Tibial nerve (tissue), 4 donors: Measurements from ENCODE around the gene MTG2. TPM values are rescaled to one million over a fixed set of nuclear protein-coding genes. Genes with fewer than 3 reads are reported as not detected.
A peak's percentile ranks its signal among the peaks of the same experiment; 100 is the strongest.

ENCODE experiments used
- DNase-seq, 2 donors: peaks; one replicate each; pipeline ENCODE4 v3.0.0-alpha.2; 2019; ENCODE audit warnings: low spot score in 2 of 2
- H3K27ac ChIP-seq, 4 donors: fragments of 200-600 bp; sonication (generic) in 3 of 4; one replicate each; pipeline ENCODE4 v1.5.1; 2017 to 2019; ENCODE audit warnings: mild to moderate bottlenecking in 1 of 4
- H3K27me3 ChIP-seq, 2 donors: fragments of 200-600 bp; sonication (generic) in 1 of 2; one replicate each; pipeline versions ENCODE4 v1.5.1 to v1.6.0; 2017 to 2019
- H3K36me3 ChIP-seq, 3 donors: fragments of 200-600 bp; sonication (generic); one replicate each; pipeline ENCODE4 v1.5.1; 2018 to 2019
- H3K4me1 ChIP-seq, 4 donors: fragments of 200-600 bp; sonication (generic) in 3 of 4; one replicate each; pipeline ENCODE4 v1.5.1; 2017 to 2019
- H3K4me3 ChIP-seq, 4 donors: fragments of 200-600 bp; sonication (generic) in 3 of 4; one replicate each; pipeline ENCODE4 v1.5.1; 2017 to 2019; ENCODE audit warnings: mild to moderate bottlenecking in 1 of 4, moderate library complexity in 1 of 4
- H3K9me3 ChIP-seq, 4 donors: fragments of 200-600 bp; sonication (generic) in 3 of 4; one replicate each; pipeline ENCODE4 v1.5.1; 2017 to 2019
- EP300 ChIP-seq, 2 donors: sonication (generic); formaldehyde crosslinking; IDR thresholded peaks; one replicate each; pipeline ENCODE4 v1.6.1; 2017; ENCODE audit warnings: antibody characterized with exemption in 2 of 2, mild to moderate bottlenecking in 1 of 2
- POLR2A ChIP-seq, 2 donors: fragments of 450-650 bp; IDR thresholded peaks; one replicate each; pipeline ENCODE4 v1.6.1; 2017; ENCODE audit warnings: antibody characterized with exemption in 2 of 2, mild to moderate bottlenecking in 2 of 2, moderate library complexity in 2 of 2
- WGBS, 2 donors: methylation state at CpG; one replicate each; pipeline ENCODE4 v1.1.5; 2018; 5-methylcytosine and 5-hydroxymethylcytosine counted together
- total RNA-seq, 4 donors: library from RNA; depleted of rRNA; stranded (reverse); fragments of >200 nt; gene quantifications; one replicate each; pipeline ENCODE4 v1.1.0, GENCODE V29; 2016
- TF ChIP-seq, protein P1 (sequence below), 5 experiments: fragments of 200-600 bp in 3 of 5; fragments of 450-650 bp in 2 of 5; sonication (generic) in 3 of 5; IDR thresholded peaks; one replicate each; pipeline ENCODE4 v1.5.1; 2016 to 2019; ENCODE audit warnings: antibody characterized with exemption in 5 of 5, mild to moderate bottlenecking in 3 of 5, moderate library complexity in 2 of 5

The MTG2 gene
- total RNA-seq, 4 donors from 2014 or later = 24.7 to 46.9 (median 41.6) TPM

DNA sequence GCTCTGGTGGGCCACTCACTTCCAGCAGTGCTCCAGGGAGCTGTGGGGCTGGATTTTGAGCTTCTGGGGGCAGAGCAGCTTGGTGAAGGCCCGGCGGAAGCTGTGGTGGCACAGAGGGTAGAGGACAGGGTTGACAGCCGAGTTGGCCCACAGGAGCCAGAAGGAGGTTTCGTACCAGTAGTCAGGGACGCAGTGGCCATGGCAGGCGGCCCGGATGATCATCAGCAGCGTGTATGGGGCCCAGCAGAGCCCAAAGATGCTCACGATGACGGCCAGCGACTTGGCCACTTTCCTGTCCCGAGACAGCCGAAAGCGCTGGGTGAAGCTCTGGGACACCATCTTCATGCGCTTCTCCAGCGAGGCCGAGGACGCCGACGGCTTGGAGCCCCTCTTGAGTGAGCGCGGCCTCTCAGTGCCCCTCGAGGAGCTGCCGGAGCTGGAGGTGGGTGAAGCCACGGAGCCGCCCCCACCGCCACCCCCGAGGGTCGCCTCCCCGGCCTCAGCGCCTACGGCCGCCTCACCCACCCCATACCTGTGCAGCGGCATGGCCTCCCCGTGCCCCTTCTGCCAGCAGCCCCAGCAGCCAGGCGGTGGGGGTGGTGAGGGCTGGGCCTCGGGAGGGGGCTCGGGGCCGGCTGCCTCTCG is 33.3 kb downstream of the MTG2 start:
- no peak for DNase-seq
- Histone ChIP-seq H3K4me3 (no peak overlapping the region), H3K4me1 (peaks cover 0 to 19% (median 4%) of the 10 kb centered on the region in 4 donors), H3K27ac (no peak overlapping the region), H3K9me3 (no peaks in the 10 kb centered on the region), H3K36me3 (no peaks in the 10 kb centered on the region), H3K27me3 (peaks cover 0 to 85% of the 10 kb centered on the region in 2 donors)
- TF ChIP-seq, protein P1, sequence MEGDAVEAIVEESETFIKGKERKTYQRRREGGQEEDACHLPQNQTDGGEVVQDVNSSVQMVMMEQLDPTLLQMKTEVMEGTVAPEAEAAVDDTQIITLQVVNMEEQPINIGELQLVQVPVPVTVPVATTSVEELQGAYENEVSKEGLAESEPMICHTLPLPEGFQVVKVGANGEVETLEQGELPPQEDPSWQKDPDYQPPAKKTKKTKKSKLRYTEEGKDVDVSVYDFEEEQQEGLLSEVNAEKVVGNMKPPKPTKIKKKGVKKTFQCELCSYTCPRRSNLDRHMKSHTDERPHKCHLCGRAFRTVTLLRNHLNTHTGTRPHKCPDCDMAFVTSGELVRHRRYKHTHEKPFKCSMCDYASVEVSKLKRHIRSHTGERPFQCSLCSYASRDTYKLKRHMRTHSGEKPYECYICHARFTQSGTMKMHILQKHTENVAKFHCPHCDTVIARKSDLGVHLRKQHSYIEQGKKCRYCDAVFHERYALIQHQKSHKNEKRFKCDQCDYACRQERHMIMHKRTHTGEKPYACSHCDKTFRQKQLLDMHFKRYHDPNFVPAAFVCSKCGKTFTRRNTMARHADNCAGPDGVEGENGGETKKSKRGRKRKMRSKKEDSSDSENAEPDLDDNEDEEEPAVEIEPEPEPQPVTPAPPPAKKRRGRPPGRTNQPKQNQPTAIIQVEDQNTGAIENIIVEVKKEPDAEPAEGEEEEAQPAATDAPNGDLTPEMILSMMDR (IDR thresholded peaks at IDR 0.05) = no peak
- no peak for TF ChIP-seq POLR2A (IDR thresholded peaks at IDR 0.05)
- TF ChIP-seq EP300 (IDR thresholded peaks at IDR 0.05) = no peak
- WGBS, 2 donors = 70 to 78% methylated on average over 25 to 29 of the region's 40 CpGs

DNA sequence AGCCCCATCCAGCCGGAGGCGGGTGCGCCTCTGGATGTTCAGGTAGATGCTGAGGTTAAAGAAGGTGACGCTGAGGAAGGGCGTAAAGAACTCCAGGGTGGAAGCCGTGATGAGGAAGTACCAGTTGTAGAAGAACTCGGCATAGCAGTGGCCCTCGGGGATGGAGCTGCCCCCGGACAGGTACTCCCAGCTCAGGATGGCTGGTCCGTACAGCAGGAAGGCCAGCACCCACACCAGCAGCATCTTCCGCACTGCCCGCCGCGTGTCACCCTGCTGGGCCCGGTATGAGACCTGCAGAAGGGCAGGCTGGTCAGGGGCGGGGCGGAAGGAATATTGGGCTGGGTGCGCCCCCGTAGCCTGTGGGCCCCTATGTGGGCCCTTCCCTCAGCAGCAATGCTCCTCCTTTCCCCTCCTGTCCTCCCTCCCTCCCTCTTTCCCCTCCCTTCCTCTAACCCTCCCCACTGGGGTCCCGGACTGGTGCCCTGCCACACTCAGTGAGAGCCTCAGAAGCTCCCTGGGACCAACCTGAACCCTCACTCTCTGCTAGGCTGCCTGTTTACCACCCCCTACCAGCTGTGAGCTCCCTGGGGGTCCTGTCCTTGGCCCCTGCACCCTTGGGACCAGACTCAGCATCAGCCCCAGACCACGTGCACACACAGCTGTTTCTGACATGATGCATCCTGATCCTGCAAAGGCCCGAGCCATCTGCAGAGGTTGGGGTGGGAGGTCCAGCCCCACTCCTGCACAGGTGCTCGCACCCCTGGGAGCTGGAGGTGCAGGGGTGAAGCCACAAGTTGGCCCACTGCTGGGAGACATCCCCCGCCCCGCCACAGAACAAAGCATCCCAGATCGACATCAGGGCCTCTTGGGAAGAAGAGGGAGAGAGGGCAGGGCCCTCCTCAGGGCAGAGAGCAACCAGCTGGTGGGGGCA is 34.1 kb downstream of the MTG2 start:
- Histone ChIP-seq H3K27ac (no peak overlapping the region), H3K36me3 (no peaks in the 10 kb centered on the region), H3K27me3 (peaks cover 0 to 85% of the 10 kb centered on the region in 2 donors), H3K4me3 (no peak overlapping the region), H3K9me3 (no peaks in the 10 kb centered on the region), H3K4me1 (peaks cover 0 to 19% (median 4%) of the 10 kb centered on the region in 4 donors)
- 70 to 74% methylated on average over 26 of the region's 26 CpGs for WGBS, 2 donors
- TF ChIP-seq EP300 (IDR thresholded peaks at IDR 0.05) = no peak
- no peak for DNase-seq

DNA sequence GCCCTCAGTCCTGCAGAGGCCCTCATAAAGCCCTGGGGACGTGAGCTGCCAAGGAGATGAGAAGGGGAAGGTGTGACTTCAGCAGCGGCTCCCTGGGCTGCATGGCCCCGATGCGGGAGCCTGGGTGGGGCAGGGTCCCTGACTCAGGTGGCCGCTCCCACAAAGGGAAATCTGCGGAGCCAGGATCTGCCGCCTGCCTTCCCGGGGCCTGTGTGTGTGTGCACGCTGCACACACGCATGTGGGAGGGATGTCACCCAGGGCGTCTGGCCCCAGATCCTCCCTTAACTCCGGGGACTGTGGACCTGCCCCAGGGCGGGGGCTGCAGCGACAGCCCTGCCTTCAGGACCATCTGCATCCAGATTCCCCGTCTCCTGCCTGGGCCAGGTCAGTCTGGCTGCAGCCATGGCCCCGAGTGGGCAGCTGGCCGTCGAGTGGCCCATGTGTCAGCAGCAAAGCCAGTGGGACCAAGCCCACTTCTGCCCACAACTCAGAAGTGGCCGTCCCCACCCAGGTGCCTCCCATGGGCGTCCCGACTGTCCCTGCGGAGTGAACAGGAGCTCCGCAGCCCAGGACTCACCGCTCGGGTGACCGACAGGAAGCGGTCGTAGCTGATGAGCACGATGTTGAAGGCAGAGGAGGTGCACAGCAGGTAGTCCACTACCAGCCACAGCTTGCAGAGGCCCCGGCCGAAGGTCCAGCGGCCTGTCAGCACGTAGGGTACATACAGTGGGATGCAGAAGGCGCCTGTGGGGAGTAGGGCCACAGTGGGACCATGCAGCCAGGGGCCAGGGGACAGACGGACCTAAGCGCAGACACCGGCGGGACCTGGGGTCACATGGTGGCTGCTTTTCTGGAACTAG is 35.3 kb downstream of the MTG2 start:
- H3K9me3 ChIP-seq = no peaks in the 10 kb centered on the region
- DNase-seq = no peak
- H3K27me3 ChIP-seq = peaks cover 0 to 90% of the 10 kb centered on the region in 2 donors
- no peak overlapping the region for H3K4me3 ChIP-seq
- H3K36me3 ChIP-seq = no peaks in the 10 kb centered on the region
- H3K27ac ChIP-seq = no peak overlapping the region
- peaks cover 0 to 19% (median 4%) of the 10 kb centered on the region in 4 donors for H3K4me1 ChIP-seq
- 54 to 56% methylated on average over 25 to 34 of the region's 38 CpGs for WGBS, 2 donors
- TF ChIP-seq, protein P1 (IDR thresholded peaks at IDR 0.05) = no peak
- TF ChIP-seq POLR2A (IDR thresholded peaks at IDR 0.05) (no peak), EP300 (IDR thresholded peaks at IDR 0.05) (no peak)

- H3K27me3 ChIP-seq = peaks cover 0 to 95% of the 10 kb centered on the region in 2 donors
- WGBS, 2 donors = 2 to 3% methylated on average over 27 to 54 of the region's 84 CpGs
Measured at GRCh38 chr20:62219101-62219991, 36.5 kb downstream of the MTG2 start.

More at GRCh38 chr20:62219101-62219991, 36.5 kb downstream of the MTG2 start:
- no peak for DNase-seq
- no peak overlapping the region for H3K27ac ChIP-seq
- H3K9me3 ChIP-seq = no peaks in the 10 kb centered on the region
- TF ChIP-seq EP300 (IDR thresholded peaks at IDR 0.05) (no peak), POLR2A (IDR thresholded peaks at IDR 0.05) (no peak)
- TF ChIP-seq, protein P1 (IDR thresholded peaks at IDR 0.05) = no peak
- peaks cover 0 to 19% (median 4%) of the 10 kb centered on the region in 4 donors for H3K4me1 ChIP-seq
- no peaks in the 10 kb centered on the region for H3K36me3 ChIP-seq
- H3K4me3 ChIP-seq = peak overlapping the region in 1 of 4 donors; percentile 48
